Fibroblast of mammary gland (primary cell): ENCODE measurements around the gene SIDT2.
"Not testable (repeated sequence)": the region's sequence is repeated elsewhere in the genome, so short reads cannot be mapped to it uniquely, and the experiment has no call there.

ENCODE experiments used
- DNase-seq: peaks from one replicate; pipeline ENCODE4 v3.0.0-alpha.2; 2010; ENCODE audit warnings: low read depth
- H3K4me3 ChIP-seq: 2 replicates; pipeline ENCODE4 v1.5.1; 2011; ENCODE audit warnings: low read depth, mild to moderate bottlenecking, low read length, moderate library complexity; ENCODE audit not compliant: control insufficient read depth
- CTCF ChIP-seq: conservative IDR thresholded peaks from 2 replicates; pipeline ENCODE4 v1.5.1; 2011; ENCODE audit warnings: low read depth, low read length, inconsistent platforms; ENCODE audit not compliant: control insufficient read depth, insufficient read depth

SIDT2 gene

GRCh38 chr11:117178210-117179034 lies at the start of gene SIDT2:
Gene SIDT2, plus strand, starts transcription at chr11:117178743. Its CDS starts 521 bp downstream, at chr11:117179264.
- no peak for TF ChIP-seq CTCF

DNA sequence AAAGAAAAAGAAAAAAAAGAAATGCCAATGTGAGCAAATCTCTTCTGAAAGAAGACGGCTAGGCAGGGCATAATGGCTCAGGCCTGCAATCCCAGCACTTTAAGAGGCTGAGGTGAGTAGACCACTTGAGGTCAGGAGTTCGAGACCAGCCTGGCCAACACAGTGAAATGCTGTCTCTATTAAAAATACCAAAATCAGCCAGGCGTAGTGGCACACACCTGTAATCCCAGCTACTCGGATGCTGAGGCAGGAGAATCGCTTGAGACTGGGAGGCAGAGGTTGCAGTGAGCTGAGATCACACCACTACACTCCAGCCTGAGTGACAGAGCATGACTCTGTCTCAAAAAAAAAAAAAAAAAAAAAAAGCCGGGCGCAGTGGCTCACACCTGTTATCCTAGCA lies 48.1 kb upstream of the SIDT2 start:
- not testable (repeated sequence) for DNase-seq, H3K4me3 ChIP-seq

More at GRCh38 chr11:117178210-117179034, at the start of gene SIDT2:
- peak within 1 kb of the TSS; percentile 73 for H3K4me3 ChIP-seq
- peak; percentile 87 for DNase-seq

- no peak for DNase-seq
- TF ChIP-seq CTCF, result no peak
- H3K4me3 ChIP-seq, result no peak overlapping the region
These were observed 47.7 kb upstream of the SIDT2 start for GRCh38 chr11:117130879-117131278.

GRCh38 chr11:117134431-117134830 lies 44.1 kb upstream of the SIDT2 start:
- no peak overlapping the region for H3K4me3 ChIP-seq
- TF ChIP-seq CTCF, result no peak
- DNase-seq, result no peak

- not testable (repeated sequence) for DNase-seq, H3K4me3 ChIP-seq
These were observed 43.6 kb upstream of the SIDT2 start for GRCh38 chr11:117134979-117135378.

- not testable (repeated sequence) for H3K4me3 ChIP-seq, DNase-seq
These were observed 41.1 kb upstream of the SIDT2 start for GRCh38 chr11:117137223-117138086.

GRCh38 chr11:117143390-117143789 lies 35.2 kb upstream of the SIDT2 start:
- peak; percentile 68 for DNase-seq
- H3K4me3 ChIP-seq, result peak overlapping the region; percentile 97
- no peak for TF ChIP-seq CTCF

DNA sequence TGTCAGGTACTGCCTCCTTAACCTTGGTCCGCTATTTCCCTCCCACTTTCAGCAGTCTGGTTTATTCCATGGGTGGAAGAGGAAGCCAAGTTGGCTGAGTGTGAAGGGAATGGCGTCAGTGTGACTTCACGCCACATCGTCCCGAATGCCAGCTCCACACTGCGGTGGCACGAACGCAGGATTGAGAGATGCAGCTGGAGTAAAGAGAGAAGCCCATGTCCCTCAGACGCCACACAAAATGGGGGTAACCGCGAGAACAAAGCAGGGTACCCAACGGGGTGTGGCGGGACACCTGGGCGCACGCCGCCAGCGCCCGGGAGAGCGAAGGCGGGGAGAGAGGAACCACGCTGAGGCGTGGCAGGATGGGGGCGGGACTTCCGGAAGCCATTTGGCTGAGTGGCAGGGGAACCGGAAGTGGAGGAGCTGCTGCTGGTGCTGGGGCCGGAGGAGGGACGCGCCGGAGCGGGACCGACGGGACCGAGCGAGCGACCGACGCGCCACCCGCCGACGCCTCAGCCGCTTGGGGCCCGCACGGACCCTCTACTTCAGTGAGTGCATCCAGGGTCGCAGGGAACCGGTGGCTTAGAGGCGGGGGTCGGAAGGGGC lies 34.6 kb upstream of the SIDT2 start, which contains the start of gene PAFAH1B2:
Gene PAFAH1B2, plus strand, starts transcription at position 417 of the 606 bp plus-strand sequence. CDS start 8,161 bp downstream, outside the sequence.
- DNase-seq, result peak; percentile 88
- H3K4me3 ChIP-seq, result peak within 1 kb of the TSS; percentile 97
- no peak for TF ChIP-seq CTCF
